PFSK-1 (cell line): ENCODE data around the gene ZNRF2.

Source experiments
- FOXP2 ChIP-seq: optimal IDR thresholded peaks from 2 replicates; pipeline ENCODE3; 2011; ENCODE audit warnings: borderline replicate concordance, control low read depth, inconsistent platforms; ENCODE audit not compliant: insufficient read depth; ENCODE audit errors: extremely low read length, extremely low read depth
- POLR2AphosphoS5 ChIP-seq: IDR thresholded peaks from 2 replicates; pipeline ENCODE4 v1.6.1; 2012; ENCODE audit warnings: low read depth, mild to moderate bottlenecking, control low read depth, low read length, moderate library complexity
- REST ChIP-seq, 2 experiments: IDR thresholded peaks; 2 replicates each; pipeline versions ENCODE4 v1.6.1 to v1.8.0; 2011 to 2012; ENCODE audit warnings: low read depth in 2 of 2, low read length in 2 of 2, control low read depth in 1 of 2, inconsistent platforms in 1 of 2, mild to moderate bottlenecking in 1 of 2, moderate library complexity in 1 of 2; ENCODE audit not compliant: insufficient read depth in 1 of 2
- SIN3A ChIP-seq: IDR thresholded peaks from 2 replicates; pipeline ENCODE4 v1.6.1; 2012; ENCODE audit warnings: mild to moderate bottlenecking, low read length, moderate library complexity, borderline replicate concordance; ENCODE audit not compliant: insufficient read depth
- TAF1 ChIP-seq: IDR thresholded peaks from 2 replicates; pipeline ENCODE4 v1.6.1; 2012; ENCODE audit warnings: low read length, control low read depth, borderline replicate concordance; ENCODE audit not compliant: insufficient read depth

ZNRF2 gene

GRCh38 chr7:30371321-30371720 is 86.9 kb downstream of the ZNRF2 start:
- TF ChIP-seq TAF1, result no peak
- no peak for TF ChIP-seq SIN3A
- TF ChIP-seq FOXP2, result no peak
- no peak for TF ChIP-seq REST (IDR thresholded peaks at IDR 0.05; ENCODE audit: insufficient read depth in 1 of 2, low read depth in 2 of 2, low read length in 2 of 2)
- TF ChIP-seq POLR2AphosphoS5, result no peak

GRCh38 chr7:30378275-30378674 is 93.9 kb downstream of the ZNRF2 start:
- no peak for TF ChIP-seq TAF1
- TF ChIP-seq REST (IDR thresholded peaks at IDR 0.05; ENCODE audit: insufficient read depth in 1 of 2, low read depth in 2 of 2, low read length in 2 of 2), result no peak
- no peak for TF ChIP-seq POLR2AphosphoS5
- no peak for TF ChIP-seq SIN3A
- no peak for TF ChIP-seq FOXP2

GRCh38 chr7:30379131-30379530 is 94.7 kb downstream of the ZNRF2 start:
- TF ChIP-seq POLR2AphosphoS5 (no peak), REST (IDR thresholded peaks at IDR 0.05; ENCODE audit: insufficient read depth in 1 of 2, low read depth in 2 of 2, low read length in 2 of 2) (no peak), SIN3A (no peak), FOXP2 (no peak), TAF1 (no peak)

GRCh38 chr7:30379741-30380140 is 95.3 kb downstream of the ZNRF2 start:
- TF ChIP-seq POLR2AphosphoS5 (no peak), FOXP2 (no peak), TAF1 (no peak)

GRCh38 chr7:30380294-30380693 is 95.9 kb downstream of the ZNRF2 start:
- TF ChIP-seq POLR2AphosphoS5, result no peak
- TF ChIP-seq TAF1, result no peak
- no peak for TF ChIP-seq FOXP2
- TF ChIP-seq REST (IDR thresholded peaks at IDR 0.05; ENCODE audit: insufficient read depth in 1 of 2, low read depth in 2 of 2, low read length in 2 of 2), result no peak
- no peak for TF ChIP-seq SIN3A
